IMR-90 (cell line): ENCODE data around the gene LRRC9. TPM values are rescaled to one million over a fixed set of nuclear protein-coding genes. Genes with fewer than 3 reads are reported as not detected.

Experiments used
- ATAC-seq: fragments of 200-7000 bp; cut with Tn5 transposase; 2 replicates; pipeline ENCODE4 v1.9.1; 2020; ENCODE audit warnings: low read depth, mild to moderate bottlenecking, moderate library complexity
- BruUV-seq: library from RNA; stranded (reverse); fragments of 400-500 nt; replicated peaks from 2 replicates; lab custom pipeline; 2021; lab: Mats Ljungman, UMichigan
- CTCF ChIA-PET: fragments of 300-600 bp; formaldehyde crosslinking; extraction: SDS; loops from one replicate; lab custom pipeline; 2021; ENCODE audit warnings: antibody characterized with exemption; lab: Yijun Ruan, JAX
- POLR2A ChIA-PET: fragments of 300-600 bp; sonication (Branson Sonifier 250); formaldehyde crosslinking; loops from one replicate; lab custom pipeline; 2022; ENCODE audit warnings: antibody characterized with exemption; ENCODE audit not compliant: unreplicated experiment; lab: Charles Lee
- DNase-seq: peaks from one replicate; pipeline ENCODE4 v3.0.0; 2013
- H2AFZ ChIP-seq: replicated peaks from 2 replicates; pipeline ENCODE3; 2013; ENCODE audit warnings: low read length, mild to moderate bottlenecking; ENCODE audit not compliant: poor library complexity
- H2AK5ac ChIP-seq: 2 replicates; pipeline ENCODE4 v1.6.1; 2013; ENCODE audit warnings: low read depth, low read length, inconsistent platforms
- H2AK9ac ChIP-seq: replicated peaks from 2 replicates; pipeline ENCODE3; 2013; ENCODE audit warnings: mild to moderate bottlenecking, low read depth, low read length, moderate library complexity; ENCODE audit not compliant: poor library complexity
- H2BK120ac ChIP-seq: 2 replicates; pipeline ENCODE4 v1.6.1; 2013; ENCODE audit warnings: low read depth, low read length, inconsistent platforms
- H2BK15ac ChIP-seq: 3 replicates; pipeline ENCODE4 v1.6.1; 2013; ENCODE audit warnings: low read depth, low read length, inconsistent platforms
- H2BK20ac ChIP-seq: 2 replicates; pipeline ENCODE4 v1.6.1; 2013; ENCODE audit warnings: low read depth, mild to moderate bottlenecking, inconsistent platforms, low read length, moderate library complexity
- H2BK5ac ChIP-seq: 2 replicates; pipeline ENCODE4 v1.6.1; 2013; ENCODE audit warnings: mild to moderate bottlenecking, low read depth, low read length, inconsistent platforms; ENCODE audit not compliant: poor library complexity, severe bottlenecking
- H3K14ac ChIP-seq: replicated peaks from 2 replicates; pipeline ENCODE4 v1.6.1; 2013; ENCODE audit warnings: low read depth, low read length, inconsistent platforms
- H3K18ac ChIP-seq: 2 replicates; pipeline ENCODE4 v1.6.1; 2013; ENCODE audit warnings: low read depth, low read length, control low read depth
- H3K23ac ChIP-seq: 2 replicates; pipeline ENCODE4 v1.6.1; 2013; ENCODE audit warnings: low read depth, low read length, inconsistent platforms
- H3K27ac ChIP-seq: 2 replicates; pipeline ENCODE4 v1.5.1; 2013; ENCODE audit warnings: mild to moderate bottlenecking, control low read depth, low read length; ENCODE audit not compliant: insufficient read depth
- H3K27me3 ChIP-seq: 2 replicates; pipeline ENCODE4 v1.6.1; 2013; ENCODE audit warnings: low read length; ENCODE audit not compliant: control insufficient read depth, insufficient read depth
- H3K36me3 ChIP-seq: 2 replicates; pipeline ENCODE4 v1.6.1; 2013; ENCODE audit warnings: low read length, mixed read lengths; ENCODE audit not compliant: control insufficient read depth, insufficient read depth
- H3K4ac ChIP-seq: 2 replicates; pipeline ENCODE4 v1.6.1; 2013; ENCODE audit warnings: low read depth, low read length, inconsistent platforms
- H3K4me1 ChIP-seq: 2 replicates; pipeline ENCODE4 v1.6.1; 2013; ENCODE audit warnings: low read length, mixed read lengths; ENCODE audit not compliant: control insufficient read depth, insufficient read depth
- H3K4me2 ChIP-seq: 2 replicates; pipeline ENCODE4 v1.6.1; 2013; ENCODE audit warnings: low read depth, mild to moderate bottlenecking, control low read depth, low read length, moderate library complexity
- H3K4me3 ChIP-seq: 2 replicates; pipeline ENCODE4 v1.5.1; 2013; ENCODE audit warnings: low read depth, mild to moderate bottlenecking, control low read depth, low read length, moderate library complexity; ENCODE audit not compliant: insufficient read depth
- H3K56ac ChIP-seq: 2 replicates; pipeline ENCODE4 v1.6.1; 2013; ENCODE audit warnings: low read length, inconsistent platforms; ENCODE audit not compliant: insufficient read depth; ENCODE audit errors: extremely low read depth
- H3K79me1 ChIP-seq, 2 experiments: 2 replicates each; pipeline ENCODE4 v1.6.1; 2013; ENCODE audit warnings: low read length in 2 of 2, inconsistent platforms in 1 of 2, low read depth in 1 of 2
- H3K9ac ChIP-seq: 2 replicates; pipeline ENCODE4 v1.6.1; 2013; ENCODE audit warnings: low read depth, low read length, control low read depth
- H3K9me1 ChIP-seq: 2 replicates; pipeline ENCODE4 v1.6.1; 2013; ENCODE audit warnings: low read length, inconsistent platforms; ENCODE audit not compliant: insufficient read depth
- H3K9me3 ChIP-seq: 2 replicates; pipeline ENCODE4 v1.6.1; 2013; ENCODE audit warnings: low read length; ENCODE audit not compliant: control insufficient read depth, insufficient read depth
- H4K20me1 ChIP-seq: 2 replicates; pipeline ENCODE4 v1.6.1; 2013; ENCODE audit warnings: low read length, inconsistent platforms; ENCODE audit not compliant: insufficient read depth
- H4K5ac ChIP-seq: 2 replicates; pipeline ENCODE4 v1.6.1; 2013; ENCODE audit warnings: mild to moderate bottlenecking, low read depth, low read length, control low read depth
- H4K8ac ChIP-seq, 2 experiments: 2 replicates each; pipeline ENCODE4 v1.6.1; 2013; ENCODE audit warnings: low read depth in 2 of 2, low read length in 2 of 2, control low read depth in 1 of 2, inconsistent platforms in 1 of 2
- H4K91ac ChIP-seq: 2 replicates; pipeline ENCODE4 v1.6.1; 2013; ENCODE audit warnings: low read depth, low read length, inconsistent platforms; ENCODE audit not compliant: insufficient read depth
- CHD1 ChIP-seq: IDR thresholded peaks from 2 replicates; pipeline ENCODE4 v1.6.1; 2012; ENCODE audit warnings: low read depth, low read length, improper control_type of control experiment
- MAFK ChIP-seq: IDR thresholded peaks from 2 replicates; pipeline ENCODE4 v1.6.1; 2012; ENCODE audit warnings: low read depth, low read length, improper control_type of control experiment
- RCOR1 ChIP-seq: IDR thresholded peaks from 2 replicates; pipeline ENCODE4 v1.6.1; 2012; ENCODE audit warnings: mild to moderate bottlenecking, low read length, improper control_type of control experiment; ENCODE audit not compliant: insufficient replicate concordance
- WGBS, 2 experiments: methylation state at CpG; one replicate each; pipeline versions ENCODE4 v1.1.5 to v1.1.7; 2013; ENCODE audit warnings: missing lambda C conversion rate in 2 of 2; ENCODE audit not compliant: insufficient read length in 1 of 2; ENCODE audit errors: extremely low coverage in 2 of 2; 5-methylcytosine and 5-hydroxymethylcytosine counted together
- dilution Hi-C: fragments of 300-500 bp; cut with HindIII; formaldehyde crosslinking; loops from one replicate; pipeline ENCODE4 v1.14.3; 2018; ENCODE audit warnings: low sequenced_read_pairs; ENCODE audit not compliant: unreplicated experiment
- in situ Hi-C: fragments of 300-500 bp; cut with MboI; formaldehyde crosslinking; loops from 3 replicates; pipeline ENCODE4 v1.14.3; 2019; ENCODE audit warnings: low sequenced_read_pairs, inconsistent platforms, mixed read lengths
- intact Hi-C: fragments of 100-400 bp; cut with micrococcal nuclease; formaldehyde crosslinking; loops from 2 replicates; pipeline ENCODE4 v1.10.0; 2022
- polyA plus RNA-seq, 3 experiments: library from polyadenylated mRNA; depleted of rRNA; stranded (reverse); fragments of >200 nt; gene quantifications; 2 replicates each; pipeline ENCODE4 v1.2.3, GENCODE V29; 2012; ENCODE audit warnings: low replicate concordance in 1 of 3
- total RNA-seq: library from RNA; depleted of rRNA; stranded (reverse); fragments of >200 nt; gene quantifications from 2 replicates; pipeline ENCODE4 v1.2.3, GENCODE V29; 2012

Gene LRRC9
- total and polyA plus RNA-seq, 2 of the 4 experiments (the other 2 are of a cell fraction), result not detected

DNA sequence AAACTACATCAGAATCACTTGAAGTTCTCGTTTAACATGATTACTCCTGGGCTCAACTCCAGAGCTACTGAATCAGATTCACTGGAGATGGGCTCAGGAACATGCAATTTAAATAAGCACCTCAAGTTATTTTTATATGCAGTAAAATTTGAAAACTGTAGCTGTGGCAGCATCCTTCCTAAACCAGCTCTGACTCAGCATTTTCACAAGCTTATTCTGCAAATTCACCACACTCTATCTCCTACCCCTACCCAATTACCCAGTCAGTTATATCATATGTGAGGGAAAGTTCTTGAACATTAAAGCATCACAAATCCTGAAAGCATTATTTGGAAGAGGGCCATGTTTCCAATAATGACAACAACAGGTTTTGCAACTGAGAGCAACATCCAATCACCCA lies 24.2 kb upstream of the LRRC9 start:
- Histone ChIP-seq H3K4me3 (no peak overlapping the region), H3K4me1 (no peaks in the 10 kb centered on the region), H4K20me1 (no peaks in the 10 kb centered on the region), H2AK9ac (no peak overlapping the region), H2AK5ac (no peak overlapping the region), H2BK20ac (no peak overlapping the region), H4K5ac (no peak overlapping the region), H2BK5ac (no peak overlapping the region), H3K79me1 (no peaks in the 10 kb centered on the region), H3K36me3 (no peaks in the 10 kb centered on the region), H2BK15ac (no peak overlapping the region), H3K27ac (no peak overlapping the region), H3K9ac (no peak overlapping the region), H2AFZ (no peak overlapping the region), H4K8ac (no peak overlapping the region), H3K56ac (no peak overlapping the region), H3K27me3 (no peaks in the 10 kb centered on the region; the same call in 1 of the 2 replicates), H3K4me2 (no peak overlapping the region), H3K4ac (no peak overlapping the region), H2BK120ac (no peak overlapping the region), H3K9me1 (no peaks in the 10 kb centered on the region), H3K23ac (no peak overlapping the region), H3K9me3 (no peaks in the 10 kb centered on the region), H3K18ac (no peak overlapping the region), H4K91ac (no peak overlapping the region), H3K14ac (no peak overlapping the region)
- TF ChIP-seq MAFK (peak; percentile 47), RCOR1 (no peak), CHD1 (no peak)
- dilution Hi-C loops, result no loop called here
- ChIA-PET CTCF (interaction anchor here (1.1 kb wide), 1 partner anchor 23 kb away, joined by 3 read pairs; no protein-coding TSS in a partner anchor), POLR2A (no interaction called here)
- ATAC-seq, result no peak
- BruUV-seq, result no TSS peak
- in situ Hi-C loops, result no loop called here
- no CpG with 5 or more reads among the region's 1 CpG for WGBS, 2 experiments
- intact Hi-C loops, result no loop called here
- DNase-seq, result no peak
